T-helper 9 cell (primary cell): Measurements from ENCODE around the gene REP15.
"Not testable (repeated sequence)": the region's sequence is repeated elsewhere in the genome, so short reads cannot be mapped to it uniquely, and the experiment has no call there.

Experiments
- DNase-seq: peaks from one replicate; pipeline ENCODE4 v3.0.0-alpha.2; 2020
- total RNA-seq, 2 donors: gene quantifications; one replicate each; lab custom pipeline; 2026; lab: John Stamatoyannopoulos, UW

REP15 gene
- total RNA-seq = 0 to 0.07 reads per million in 2 donors

GRCh38 chr12:27696293-27696652, at the start of gene REP15:
Gene REP15 (plus strand): TSS chr12:27696447. CDS start chr12:27696563, 116 bp downstream.
- DNase-seq = no peak

- no peak for DNase-seq
Observed at GRCh38 chr12:27650011-27650410, 46.2 kb upstream of the REP15 start.

- no peak for DNase-seq
Observed at GRCh38 chr12:27651201-27651600, 45.0 kb upstream of the REP15 start.

GRCh38 chr12:27652174-27652763, 44.0 kb upstream of the REP15 start:
- peak; percentile 2 for DNase-seq

- no peak for DNase-seq
Observed at GRCh38 chr12:27653661-27654060, 42.6 kb upstream of the REP15 start.

- DNase-seq = not testable (repeated sequence)
Observed at GRCh38 chr12:27655476-27655875, 40.8 kb upstream of the REP15 start.

GRCh38 chr12:27657296-27657695, 39.0 kb upstream of the REP15 start:
- DNase-seq = no peak

GRCh38 chr12:27665704-27666103, 30.5 kb upstream of the REP15 start:
- DNase-seq = no peak

GRCh38 chr12:27666510-27666909, 29.7 kb upstream of the REP15 start:
- no peak for DNase-seq

- no peak for DNase-seq
Observed at GRCh38 chr12:27667540-27667939, 28.7 kb upstream of the REP15 start.

GRCh38 chr12:27672051-27672450, 24.2 kb upstream of the REP15 start:
- no peak for DNase-seq

- DNase-seq = no peak
Observed at GRCh38 chr12:27672643-27673042, 23.6 kb upstream of the REP15 start.

GRCh38 chr12:27673101-27673718, 23.0 kb upstream of the REP15 start:
- DNase-seq = no peak

- no peak for DNase-seq
Observed at GRCh38 chr12:27674989-27675388, 21.3 kb upstream of the REP15 start.

- DNase-seq = no peak
Observed at GRCh38 chr12:27680619-27681018, 15.6 kb upstream of the REP15 start.

GRCh38 chr12:27682534-27682933, 13.7 kb upstream of the REP15 start:
- no peak for DNase-seq

GRCh38 chr12:27685274-27685673, 11.0 kb upstream of the REP15 start:
- no peak for DNase-seq

GRCh38 chr12:27686147-27686546, 10.1 kb upstream of the REP15 start:
- no peak for DNase-seq

- no peak for DNase-seq
Observed at GRCh38 chr12:27688671-27689070, 7.6 kb upstream of the REP15 start.

GRCh38 chr12:27689558-27690180, 6.6 kb upstream of the REP15 start:
- no peak for DNase-seq

- no peak for DNase-seq
Observed at GRCh38 chr12:27693403-27693802, 2.8 kb upstream of the REP15 start.

GRCh38 chr12:27695556-27696292, 523 bp upstream of the REP15 start:
- no peak for DNase-seq

- no peak for DNase-seq
Observed at GRCh38 chr12:27696864-27697564, 767 bp downstream of the REP15 start.
